Ishikawa (cell line): ENCODE measurements around the gene HARBI1.

Experiments
- CEBPB ChIP-seq: IDR thresholded peaks from 2 replicates; pipeline ENCODE4 v1.6.1; 2012
- EGR1 ChIP-seq: IDR thresholded peaks from 2 replicates; pipeline ENCODE4 v1.6.1; 2012
- EP300 ChIP-seq: IDR thresholded peaks from 2 replicates; pipeline ENCODE4 v1.6.1; 2012; ENCODE audit warnings: borderline replicate concordance
- RAD21 ChIP-seq: IDR thresholded peaks from 2 replicates; pipeline ENCODE4 v1.6.1; 2012; ENCODE audit warnings: low read depth
- TCF12 ChIP-seq: IDR thresholded peaks from 2 replicates; pipeline ENCODE4 v1.6.1; 2012; ENCODE audit warnings: low read depth
- YY1 ChIP-seq: IDR thresholded peaks from 2 replicates; pipeline ENCODE4 v1.6.1; 2012; ENCODE audit warnings: low read depth
- TF ChIP-seq, protein P1 (sequence below): IDR thresholded peaks from 2 replicates; pipeline ENCODE4 v1.6.1; 2012; ENCODE audit warnings: low read depth, mild to moderate bottlenecking
- TF ChIP-seq, protein P2 (sequence below): IDR thresholded peaks from 2 replicates; pipeline ENCODE4 v1.6.1; 2012

DNA sequence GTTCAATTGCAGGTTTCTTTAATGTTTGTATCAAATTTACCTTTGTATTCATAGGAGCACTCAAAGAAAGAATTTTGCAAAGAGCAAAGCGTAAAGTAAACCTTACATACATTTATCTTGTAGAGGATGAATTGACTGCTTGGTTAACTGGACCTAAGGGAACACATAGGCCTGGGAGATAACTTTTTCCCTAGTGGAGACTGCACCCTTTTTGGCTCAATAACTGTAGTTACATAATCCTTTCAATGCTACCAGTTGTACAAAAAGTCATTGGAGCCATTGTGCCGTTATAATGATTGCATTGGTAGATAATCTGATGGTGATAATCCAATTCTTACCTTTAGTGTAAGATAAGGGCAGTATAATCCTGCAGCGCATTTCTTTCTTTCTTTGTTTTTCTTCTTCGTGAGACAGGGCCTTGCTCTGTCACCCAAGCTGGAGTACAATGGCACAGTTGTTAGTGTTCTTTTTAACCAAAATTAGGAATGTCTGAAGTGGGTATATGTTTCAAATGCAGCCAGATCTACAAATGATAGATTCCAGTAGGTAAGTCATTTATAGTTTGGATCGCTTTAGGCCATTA is 18.6 kb upstream of the HARBI1 start:
- no peak for TF ChIP-seq EP300
- TF ChIP-seq CEBPB: no peak
- TF ChIP-seq, protein P1, sequence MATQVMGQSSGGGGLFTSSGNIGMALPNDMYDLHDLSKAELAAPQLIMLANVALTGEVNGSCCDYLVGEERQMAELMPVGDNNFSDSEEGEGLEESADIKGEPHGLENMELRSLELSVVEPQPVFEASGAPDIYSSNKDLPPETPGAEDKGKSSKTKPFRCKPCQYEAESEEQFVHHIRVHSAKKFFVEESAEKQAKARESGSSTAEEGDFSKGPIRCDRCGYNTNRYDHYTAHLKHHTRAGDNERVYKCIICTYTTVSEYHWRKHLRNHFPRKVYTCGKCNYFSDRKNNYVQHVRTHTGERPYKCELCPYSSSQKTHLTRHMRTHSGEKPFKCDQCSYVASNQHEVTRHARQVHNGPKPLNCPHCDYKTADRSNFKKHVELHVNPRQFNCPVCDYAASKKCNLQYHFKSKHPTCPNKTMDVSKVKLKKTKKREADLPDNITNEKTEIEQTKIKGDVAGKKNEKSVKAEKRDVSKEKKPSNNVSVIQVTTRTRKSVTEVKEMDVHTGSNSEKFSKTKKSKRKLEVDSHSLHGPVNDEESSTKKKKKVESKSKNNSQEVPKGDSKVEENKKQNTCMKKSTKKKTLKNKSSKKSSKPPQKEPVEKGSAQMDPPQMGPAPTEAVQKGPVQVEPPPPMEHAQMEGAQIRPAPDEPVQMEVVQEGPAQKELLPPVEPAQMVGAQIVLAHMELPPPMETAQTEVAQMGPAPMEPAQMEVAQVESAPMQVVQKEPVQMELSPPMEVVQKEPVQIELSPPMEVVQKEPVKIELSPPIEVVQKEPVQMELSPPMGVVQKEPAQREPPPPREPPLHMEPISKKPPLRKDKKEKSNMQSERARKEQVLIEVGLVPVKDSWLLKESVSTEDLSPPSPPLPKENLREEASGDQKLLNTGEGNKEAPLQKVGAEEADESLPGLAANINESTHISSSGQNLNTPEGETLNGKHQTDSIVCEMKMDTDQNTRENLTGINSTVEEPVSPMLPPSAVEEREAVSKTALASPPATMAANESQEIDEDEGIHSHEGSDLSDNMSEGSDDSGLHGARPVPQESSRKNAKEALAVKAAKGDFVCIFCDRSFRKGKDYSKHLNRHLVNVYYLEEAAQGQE: no peak
- TF ChIP-seq TCF12: no peak
- no peak for TF ChIP-seq YY1
- no peak for TF ChIP-seq EGR1
- TF ChIP-seq, protein P2, sequence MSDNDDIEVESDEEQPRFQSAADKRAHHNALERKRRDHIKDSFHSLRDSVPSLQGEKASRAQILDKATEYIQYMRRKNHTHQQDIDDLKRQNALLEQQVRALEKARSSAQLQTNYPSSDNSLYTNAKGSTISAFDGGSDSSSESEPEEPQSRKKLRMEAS: no peak
- no peak for TF ChIP-seq RAD21
